ENCODE data around the gene TMC4.

DNA sequence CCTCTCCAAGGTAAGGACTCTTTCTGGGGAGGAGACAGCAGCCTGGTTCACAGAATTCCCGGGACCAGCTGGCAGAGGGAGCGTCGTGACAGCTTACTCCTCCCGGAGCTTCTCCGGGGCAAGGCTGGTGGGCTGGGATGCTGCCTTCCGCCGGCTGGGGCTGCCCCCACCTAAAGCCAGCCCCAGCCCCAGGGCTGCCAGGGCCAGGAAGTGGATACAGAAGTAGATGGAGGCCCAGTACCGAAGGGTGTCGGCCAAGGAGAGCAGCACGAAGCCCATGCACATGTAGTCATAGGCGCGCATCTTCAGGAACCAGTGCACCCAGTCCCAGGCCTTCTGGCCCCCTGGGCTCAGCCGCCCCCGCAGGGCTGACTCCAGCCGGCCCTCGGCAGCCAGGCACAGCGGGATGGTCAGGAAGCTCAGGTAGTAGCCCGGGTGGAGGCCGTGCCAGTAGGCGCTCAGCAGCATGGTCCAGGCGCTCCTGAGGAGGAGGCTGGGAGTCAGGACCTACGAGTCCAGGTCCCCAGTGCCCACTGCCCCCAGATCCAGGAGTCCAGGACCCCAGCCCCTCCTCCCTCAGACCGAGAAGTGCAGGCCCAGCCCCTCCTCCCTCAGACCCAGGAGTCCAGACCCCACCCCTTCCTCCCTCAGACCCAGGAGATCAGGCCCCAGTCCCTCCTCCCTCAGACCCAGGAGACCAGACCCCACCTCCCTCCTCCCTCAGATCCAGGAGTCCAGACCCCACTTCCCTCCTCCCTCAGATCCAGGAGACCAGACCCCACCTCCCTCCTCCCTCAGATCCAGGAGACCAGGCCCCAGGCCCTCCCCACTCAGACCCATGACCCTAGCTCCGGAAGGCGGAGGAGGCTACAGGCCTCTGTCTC, 1.2 kb upstream of the TMC4 start:
- TF ChIP-seq, protein P1, sequence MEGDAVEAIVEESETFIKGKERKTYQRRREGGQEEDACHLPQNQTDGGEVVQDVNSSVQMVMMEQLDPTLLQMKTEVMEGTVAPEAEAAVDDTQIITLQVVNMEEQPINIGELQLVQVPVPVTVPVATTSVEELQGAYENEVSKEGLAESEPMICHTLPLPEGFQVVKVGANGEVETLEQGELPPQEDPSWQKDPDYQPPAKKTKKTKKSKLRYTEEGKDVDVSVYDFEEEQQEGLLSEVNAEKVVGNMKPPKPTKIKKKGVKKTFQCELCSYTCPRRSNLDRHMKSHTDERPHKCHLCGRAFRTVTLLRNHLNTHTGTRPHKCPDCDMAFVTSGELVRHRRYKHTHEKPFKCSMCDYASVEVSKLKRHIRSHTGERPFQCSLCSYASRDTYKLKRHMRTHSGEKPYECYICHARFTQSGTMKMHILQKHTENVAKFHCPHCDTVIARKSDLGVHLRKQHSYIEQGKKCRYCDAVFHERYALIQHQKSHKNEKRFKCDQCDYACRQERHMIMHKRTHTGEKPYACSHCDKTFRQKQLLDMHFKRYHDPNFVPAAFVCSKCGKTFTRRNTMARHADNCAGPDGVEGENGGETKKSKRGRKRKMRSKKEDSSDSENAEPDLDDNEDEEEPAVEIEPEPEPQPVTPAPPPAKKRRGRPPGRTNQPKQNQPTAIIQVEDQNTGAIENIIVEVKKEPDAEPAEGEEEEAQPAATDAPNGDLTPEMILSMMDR (IDR thresholded peaks at IDR 0.05) = no peak
- TF ChIP-seq POLR2A (IDR thresholded peaks at IDR 0.05) = no peak
- TF ChIP-seq POLR2AphosphoS5 (IDR thresholded peaks at IDR 0.05) = no peak

All from gastroesophageal sphincter (tissue), 3 donors.